ENCODE results near the gene STIM2.

STIM2 gene

GRCh38 chr4:27016551-27016950 lies 155.9 kb downstream of the STIM2 start:
- no peaks in the 10 kb centered on the region for H3K9me3 ChIP-seq (ENCODE audit: low read length)
- no peaks in the 10 kb centered on the region for H4K20me1 ChIP-seq (ENCODE audit: insufficient read depth, low read length)
- peaks cover 43% of the 10 kb centered on the region for H3K36me3 ChIP-seq (ENCODE audit: insufficient read depth, low read length)
- TF ChIP-seq EZH2 (IDR thresholded peaks at IDR 0.05; ENCODE audit: borderline replicate concordance, low read length): no peak
- no peak for TF ChIP-seq CTCF (IDR thresholded peaks at IDR 0.05; ENCODE audit: low read length)
- H3K9me2 ChIP-seq (ENCODE audit: low read depth, low read length): no peaks in the 10 kb centered on the region
- no peak overlapping the region for H3K27ac ChIP-seq (ENCODE audit: low read depth, low read length, poor library complexity, severe bottlenecking)
- H2AFZ ChIP-seq (ENCODE audit: low read length): no peak overlapping the region
- H3F3A ChIP-seq (ENCODE audit: insufficient read depth, low read length): no peaks in the 10 kb centered on the region
- H3K9ac ChIP-seq (ENCODE audit: low read length): no peak overlapping the region
- no peak overlapping the region for H3K4me3 ChIP-seq (ENCODE audit: low read depth, low read length, poor library complexity, severe bottlenecking)
- no peak overlapping the region for H3K4me2 ChIP-seq (ENCODE audit: low read length)
- 0 out of 2 replicates have a peak, but pooled peaks cover 3% of the 10 kb centered on the region for H3K79me2 ChIP-seq (ENCODE audit: insufficient read depth, low read length)
- H3K4me1 ChIP-seq (ENCODE audit: insufficient read depth, low read length, severe bottlenecking): peaks cover 5% of the 10 kb centered on the region
- H3K27me3 ChIP-seq (ENCODE audit: insufficient read depth, low read length): no peaks in the 10 kb centered on the region

- H3K9me3 ChIP-seq (ENCODE audit: low read length): no peaks in the 10 kb centered on the region
- 0 out of 2 replicates have a peak, but pooled peaks cover 3% of the 10 kb centered on the region for H3K79me2 ChIP-seq (ENCODE audit: insufficient read depth, low read length)
- no peaks in the 10 kb centered on the region for H4K20me1 ChIP-seq (ENCODE audit: insufficient read depth, low read length)
- no peaks in the 10 kb centered on the region for H3F3A ChIP-seq (ENCODE audit: insufficient read depth, low read length)
- H3K9ac ChIP-seq (ENCODE audit: low read length): no peak overlapping the region
- H3K27me3 ChIP-seq (ENCODE audit: insufficient read depth, low read length): no peaks in the 10 kb centered on the region
- no peak overlapping the region for H2AFZ ChIP-seq (ENCODE audit: low read length)
- peaks cover 47% of the 10 kb centered on the region for H3K36me3 ChIP-seq (ENCODE audit: insufficient read depth, low read length)
- no peak overlapping the region for H3K27ac ChIP-seq (ENCODE audit: low read depth, low read length, poor library complexity, severe bottlenecking)
- H3K4me3 ChIP-seq (ENCODE audit: low read depth, low read length, poor library complexity, severe bottlenecking): no peak overlapping the region
- no peaks in the 10 kb centered on the region for H3K9me2 ChIP-seq (ENCODE audit: low read depth, low read length)
- H3K4me2 ChIP-seq (ENCODE audit: low read length): no peak overlapping the region
- TF ChIP-seq EZH2 (IDR thresholded peaks at IDR 0.05; ENCODE audit: borderline replicate concordance, low read length): no peak
- no peak for TF ChIP-seq CTCF (IDR thresholded peaks at IDR 0.05; ENCODE audit: low read length)
- peaks cover 3% of the 10 kb centered on the region for H3K4me1 ChIP-seq (ENCODE audit: insufficient read depth, low read length, severe bottlenecking)
Measured at GRCh38 chr4:27017623-27018022, 157.0 kb downstream of the STIM2 start.

GRCh38 chr4:27018076-27018475 lies 157.4 kb downstream of the STIM2 start:
- Histone ChIP-seq H4K20me1 (ENCODE audit: insufficient read depth, low read length) (no peaks in the 10 kb centered on the region), H3K9me3 (ENCODE audit: low read length) (no peaks in the 10 kb centered on the region), H3K4me3 (ENCODE audit: low read depth, low read length, poor library complexity, severe bottlenecking) (no peak overlapping the region), H3K79me2 (ENCODE audit: insufficient read depth, low read length) (0 out of 2 replicates have a peak, but pooled peaks cover 3% of the 10 kb centered on the region), H3F3A (ENCODE audit: insufficient read depth, low read length) (no peaks in the 10 kb centered on the region), H3K4me1 (ENCODE audit: insufficient read depth, low read length, severe bottlenecking) (no peaks in the 10 kb centered on the region), H3K27me3 (ENCODE audit: insufficient read depth, low read length) (no peaks in the 10 kb centered on the region), H3K4me2 (ENCODE audit: low read length) (no peak overlapping the region), H2AFZ (ENCODE audit: low read length) (no peak overlapping the region), H3K9ac (ENCODE audit: low read length) (no peak overlapping the region), H3K36me3 (ENCODE audit: insufficient read depth, low read length) (peaks cover 51% of the 10 kb centered on the region), H3K9me2 (ENCODE audit: low read depth, low read length) (no peaks in the 10 kb centered on the region), H3K27ac (ENCODE audit: low read depth, low read length, poor library complexity, severe bottlenecking) (no peak overlapping the region)
- TF ChIP-seq CTCF (IDR thresholded peaks at IDR 0.05; ENCODE audit: low read length) (no peak), EZH2 (IDR thresholded peaks at IDR 0.05; ENCODE audit: borderline replicate concordance, low read length) (no peak)

Measured in OCI-LY1 (cell line).